Measurements from ENCODE around the gene MMP20. TPM values are rescaled to one million over a fixed set of nuclear protein-coding genes. Genes with fewer than 3 reads are reported as not detected.

MMP20 gene
- total and polyA plus RNA-seq, 2 experiments from 2014 or later, result not detected

DNA sequence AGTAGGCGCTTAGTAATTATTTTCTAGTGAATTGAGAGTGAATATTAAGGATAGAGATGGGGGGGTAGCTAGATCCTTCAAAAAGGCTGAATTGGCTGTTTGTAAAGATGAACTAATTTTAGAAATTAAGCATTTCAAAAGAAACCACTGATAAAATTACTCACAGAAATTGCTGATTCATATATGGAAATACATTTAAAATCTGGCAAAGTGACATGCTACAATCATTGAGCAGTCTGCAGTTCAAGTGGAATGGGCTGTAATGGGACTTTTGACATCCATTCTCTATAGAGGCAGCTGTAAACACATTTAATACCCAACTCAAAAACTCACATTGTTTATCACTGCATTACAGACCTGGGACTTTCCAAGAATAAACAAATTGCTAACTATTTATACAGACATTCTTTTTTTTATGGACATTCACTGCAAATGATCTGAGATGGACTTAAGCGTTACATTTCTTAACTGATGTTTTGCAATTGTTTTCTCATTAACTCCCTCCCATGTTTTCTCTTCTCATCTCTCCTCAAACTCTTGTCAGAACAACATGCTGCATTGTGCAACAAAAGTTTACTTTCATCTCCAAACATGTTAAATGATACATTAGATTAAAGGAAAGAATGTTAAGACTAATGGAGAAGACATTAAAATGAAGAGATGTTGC is 52.4 kb downstream of the MMP20 start:
- H3K27me3 ChIP-seq, result no peaks in the 10 kb centered on the region
- H3K9me3 ChIP-seq (ENCODE audit: low read depth), result no peaks in the 10 kb centered on the region
- H3K27ac ChIP-seq, result no peak overlapping the region
- TF ChIP-seq CTCF (IDR thresholded peaks at IDR 0.05; ENCODE audit: low read depth, low read length), result no peak
- H3K4me3 ChIP-seq, result no peak overlapping the region
- H3K36me3 ChIP-seq, result no peaks in the 10 kb centered on the region
- DNase-seq (ENCODE audit: low read depth in 1 of 2, low spot score in 1 of 2), result no peak
- H3K4me1 ChIP-seq (ENCODE audit: low read depth), result no peaks in the 10 kb centered on the region

- Histone ChIP-seq H3K4me1 (ENCODE audit: low read depth) (no peaks in the 10 kb centered on the region), H3K36me3 (no peaks in the 10 kb centered on the region), H3K27me3 (no peaks in the 10 kb centered on the region), H3K4me3 (no peak overlapping the region), H3K27ac (no peak overlapping the region), H3K9me3 (ENCODE audit: low read depth) (no peaks in the 10 kb centered on the region)
- no peak for TF ChIP-seq CTCF (IDR thresholded peaks at IDR 0.05; ENCODE audit: low read depth, low read length)
- DNase-seq (ENCODE audit: low read depth in 1 of 2, low spot score in 1 of 2), result no peak
These were observed 56.3 kb downstream of the MMP20 start for GRCh38 chr11:102568851-102569250.

DNA sequence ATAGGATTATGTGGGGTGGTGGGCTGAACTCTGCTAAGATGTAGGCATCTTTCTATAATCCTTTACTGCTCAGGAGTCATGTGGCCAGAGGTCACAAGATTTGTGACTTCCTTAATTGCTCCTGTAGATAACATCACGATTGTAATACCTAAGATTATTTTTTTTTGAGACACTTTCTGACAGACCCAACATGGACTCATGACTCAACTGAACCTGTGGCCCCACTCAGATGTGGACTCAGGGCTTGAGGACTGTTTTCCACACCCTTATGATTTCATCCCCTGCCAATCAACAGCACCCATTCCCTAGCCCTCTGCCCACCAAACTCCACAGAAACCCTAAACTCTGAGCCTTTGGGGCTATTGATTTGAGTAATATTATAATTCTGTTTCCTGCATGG is 59.0 kb downstream of the MMP20 start:
- Histone ChIP-seq H3K4me1 (ENCODE audit: low read depth) (no peaks in the 10 kb centered on the region), H3K27ac (no peak overlapping the region), H3K27me3 (no peaks in the 10 kb centered on the region), H3K9me3 (ENCODE audit: low read depth) (no peaks in the 10 kb centered on the region), H3K4me3 (no peak overlapping the region), H3K36me3 (no peaks in the 10 kb centered on the region)
- no peak for DNase-seq (ENCODE audit: low read depth in 1 of 2, low spot score in 1 of 2)
- no peak for TF ChIP-seq CTCF (IDR thresholded peaks at IDR 0.05; ENCODE audit: low read depth, low read length)

DNA sequence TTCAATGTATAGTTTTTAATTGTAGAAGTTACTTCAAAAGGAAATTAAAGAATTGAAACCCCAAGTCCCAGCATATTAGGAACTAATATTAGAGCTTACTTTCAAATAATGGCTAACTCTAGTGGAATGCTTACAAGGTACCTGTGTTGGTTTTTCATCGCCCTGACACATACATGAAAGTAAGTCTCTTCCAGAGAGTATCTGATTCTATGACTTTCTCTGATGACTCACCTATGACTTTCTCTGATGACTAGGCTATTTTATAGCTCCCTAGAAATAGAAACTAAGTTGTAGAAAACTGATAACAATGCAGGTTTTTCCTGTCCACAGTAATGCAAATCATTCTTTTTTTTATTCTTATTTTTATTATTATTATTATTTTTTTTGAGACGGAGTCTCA is 61.0 kb downstream of the MMP20 start:
- Histone ChIP-seq H3K27ac (no peak overlapping the region), H3K36me3 (no peaks in the 10 kb centered on the region), H3K4me3 (no peak overlapping the region), H3K4me1 (ENCODE audit: low read depth) (no peaks in the 10 kb centered on the region), H3K9me3 (ENCODE audit: low read depth) (no peaks in the 10 kb centered on the region), H3K27me3 (no peaks in the 10 kb centered on the region)
- peak in 1 of 2 donors; percentile 36 for DNase-seq (ENCODE audit: low read depth in 1 of 2, low spot score in 1 of 2)
- TF ChIP-seq CTCF (IDR thresholded peaks at IDR 0.05; ENCODE audit: low read depth, low read length), result no peak

- Histone ChIP-seq H3K36me3 (no peaks in the 10 kb centered on the region), H3K4me1 (ENCODE audit: low read depth) (no peaks in the 10 kb centered on the region), H3K4me3 (no peak overlapping the region), H3K27ac (no peak overlapping the region), H3K27me3 (no peaks in the 10 kb centered on the region), H3K9me3 (ENCODE audit: low read depth) (no peaks in the 10 kb centered on the region)
- TF ChIP-seq CTCF (IDR thresholded peaks at IDR 0.05; ENCODE audit: low read depth, low read length), result no peak
- no peak for DNase-seq (ENCODE audit: low read depth in 1 of 2, low spot score in 1 of 2)
These were observed 63.5 kb downstream of the MMP20 start for GRCh38 chr11:102561636-102562035.

Measured in cardiac muscle cell (in vitro differentiated cells and primary cell).